Gastroesophageal sphincter (tissue), 4 donors: Measurements from ENCODE around the gene ABLIM2. TPM values are rescaled to one million over a fixed set of nuclear protein-coding genes. Genes with fewer than 3 reads are reported as not detected.
A peak's percentile ranks its signal among the peaks of the same experiment; 100 is the strongest.

ENCODE experiments used
- ATAC-seq: fragments of 150-250 bp; one replicate; pipeline ENCODE4 v1.9.1; 2016; ENCODE audit warnings: mild to moderate bottlenecking, moderate library complexity
- H3K27ac ChIP-seq, 4 donors: fragments of 200-600 bp; sonication (generic) in 3 of 4; 1 replicate in 3 of 4; 2 replicates in 1 of 4; pipeline ENCODE4 v1.5.1; 2016 to 2019
- H3K27me3 ChIP-seq: fragments of 200-600 bp; sonication (generic); one replicate; pipeline ENCODE4 v1.5.1; 2019
- H3K36me3 ChIP-seq, 2 donors: fragments of 200-600 bp; sonication (generic); one replicate each; pipeline ENCODE4 v1.5.1; 2019; ENCODE audit warnings: control low read depth in 1 of 2
- H3K4me1 ChIP-seq, 3 donors: fragments of 200-600 bp; sonication (generic); 1 replicate in 2 of 3; 2 replicates in 1 of 3; pipeline ENCODE4 v1.5.1; 2016 to 2019; ENCODE audit warnings: control low read depth in 2 of 3
- H3K4me3 ChIP-seq, 2 donors: fragments of 200-600 bp; sonication (generic); one replicate each; pipeline ENCODE4 v1.5.1; 2019; ENCODE audit warnings: mild to moderate bottlenecking in 1 of 2, moderate library complexity in 1 of 2
- H3K9me3 ChIP-seq, 3 donors: fragments of 200-600 bp; sonication (generic); one replicate each; pipeline ENCODE4 v1.5.1; 2017 to 2019; ENCODE audit warnings: control low read depth in 2 of 3
- EP300 ChIP-seq: sonication (generic); formaldehyde crosslinking; IDR thresholded peaks from one replicate; pipeline ENCODE4 v1.6.1; 2017; ENCODE audit warnings: antibody characterized with exemption, mild to moderate bottlenecking
- POLR2A ChIP-seq, 2 donors: fragments of 450-650 bp; IDR thresholded peaks; one replicate each; pipeline ENCODE4 v1.6.1; 2017; ENCODE audit warnings: antibody characterized with exemption in 2 of 2, mild to moderate bottlenecking in 2 of 2, moderate library complexity in 1 of 2
- POLR2AphosphoS5 ChIP-seq: sonication (generic); formaldehyde crosslinking; IDR thresholded peaks from one replicate; pipeline ENCODE4 v1.6.1; 2017; ENCODE audit warnings: antibody characterized with exemption
- WGBS, 2 donors: methylation state at CpG; one replicate each; pipeline ENCODE4 v1.1.5; 2018; ENCODE audit warnings: low coverage in 1 of 2; 5-methylcytosine and 5-hydroxymethylcytosine counted together
- total RNA-seq, 4 donors: library from RNA; depleted of rRNA; stranded (reverse); fragments of >200 nt; gene quantifications; one replicate each; pipeline ENCODE4 v1.1.0, GENCODE V29; 2016
- TF ChIP-seq, protein P1 (sequence below), 4 experiments: fragments of 200-600 bp in 2 of 4; fragments of 450-650 bp in 2 of 4; sonication (generic) in 1 of 4; IDR thresholded peaks; one replicate each; pipeline ENCODE4 v1.5.1; 2017 to 2019; ENCODE audit warnings: antibody characterized with exemption in 4 of 4, mild to moderate bottlenecking in 2 of 4, moderate library complexity in 2 of 4

Gene ABLIM2
- total RNA-seq, 4 donors from 2014 or later: 5.0 to 13.5 (median 8.0) TPM

DNA sequence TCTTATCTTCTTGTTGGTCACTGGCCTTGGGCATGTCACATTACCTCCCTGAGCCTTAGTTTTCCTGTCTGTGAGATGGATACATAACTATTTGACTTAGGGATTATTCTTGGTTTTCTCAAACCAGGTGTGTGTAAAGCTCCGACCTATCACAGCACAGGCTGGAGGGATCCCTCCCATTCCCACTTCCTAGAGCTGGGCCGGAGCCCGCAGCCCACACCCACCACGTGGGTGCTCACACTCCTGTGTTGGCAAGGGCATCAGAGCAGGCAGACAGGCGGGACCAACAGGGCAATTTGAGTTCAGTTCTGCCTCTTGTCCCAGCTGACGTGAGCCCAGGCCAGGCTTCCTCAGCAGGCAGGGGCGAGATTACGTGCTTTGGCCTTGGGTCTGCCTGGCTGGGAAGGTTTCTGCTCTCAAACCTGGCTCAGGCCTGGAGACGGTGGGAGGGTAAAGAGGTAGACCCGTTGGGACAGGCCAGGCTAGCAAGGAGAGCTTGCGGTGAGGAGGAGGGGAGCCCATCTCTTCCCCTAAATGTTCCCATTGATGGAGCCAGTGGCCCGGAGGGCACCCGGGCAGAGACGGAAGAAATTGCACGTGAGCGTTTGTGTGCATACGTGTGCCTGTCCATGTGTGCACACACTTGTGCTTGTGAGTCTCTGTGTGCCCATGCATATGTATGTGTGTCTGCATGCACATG, 39.7 kb upstream of the ABLIM2 start:
- H3K9me3 ChIP-seq: no peaks in the 10 kb centered on the region
- WGBS, 2 donors: 61 to 72% methylated on average over 4 to 6 of the region's 17 CpGs

DNA sequence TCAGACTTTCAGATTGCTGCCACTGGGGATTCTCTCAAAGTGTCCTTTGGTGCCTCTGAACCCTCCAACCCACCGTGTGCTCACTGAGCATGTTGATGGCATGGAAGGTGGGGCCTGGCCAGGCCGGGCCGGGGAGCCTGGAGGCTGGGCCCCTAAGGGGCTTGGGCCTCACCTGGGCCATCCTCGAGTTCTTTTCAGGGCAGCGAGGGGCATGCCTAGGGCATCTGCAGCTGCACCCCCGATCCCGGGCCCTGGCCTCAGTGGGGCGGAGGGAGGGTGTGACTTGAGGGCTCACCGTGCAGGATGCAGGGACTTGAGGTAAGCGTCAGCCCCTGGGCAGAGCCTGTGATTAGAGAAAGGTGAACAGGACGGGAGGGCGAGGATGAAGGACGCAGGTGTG, 38.9 kb upstream of the ABLIM2 start:
- Histone ChIP-seq H3K27me3 (no peaks in the 10 kb centered on the region), H3K9me3 (no peaks in the 10 kb centered on the region), H3K4me3 (no peak overlapping the region), H3K36me3 (no peaks in the 10 kb centered on the region), H3K27ac (no peak overlapping the region), H3K4me1 (peaks cover 0 to 60% (median 16%) of the 10 kb centered on the region in 3 donors)
- 92 to 100% methylated on average over 2 to 5 of the region's 13 CpGs for WGBS, 2 donors
- ATAC-seq: no peak
- no peak for TF ChIP-seq EP300
- no peak for TF ChIP-seq POLR2AphosphoS5
- TF ChIP-seq, protein P1, sequence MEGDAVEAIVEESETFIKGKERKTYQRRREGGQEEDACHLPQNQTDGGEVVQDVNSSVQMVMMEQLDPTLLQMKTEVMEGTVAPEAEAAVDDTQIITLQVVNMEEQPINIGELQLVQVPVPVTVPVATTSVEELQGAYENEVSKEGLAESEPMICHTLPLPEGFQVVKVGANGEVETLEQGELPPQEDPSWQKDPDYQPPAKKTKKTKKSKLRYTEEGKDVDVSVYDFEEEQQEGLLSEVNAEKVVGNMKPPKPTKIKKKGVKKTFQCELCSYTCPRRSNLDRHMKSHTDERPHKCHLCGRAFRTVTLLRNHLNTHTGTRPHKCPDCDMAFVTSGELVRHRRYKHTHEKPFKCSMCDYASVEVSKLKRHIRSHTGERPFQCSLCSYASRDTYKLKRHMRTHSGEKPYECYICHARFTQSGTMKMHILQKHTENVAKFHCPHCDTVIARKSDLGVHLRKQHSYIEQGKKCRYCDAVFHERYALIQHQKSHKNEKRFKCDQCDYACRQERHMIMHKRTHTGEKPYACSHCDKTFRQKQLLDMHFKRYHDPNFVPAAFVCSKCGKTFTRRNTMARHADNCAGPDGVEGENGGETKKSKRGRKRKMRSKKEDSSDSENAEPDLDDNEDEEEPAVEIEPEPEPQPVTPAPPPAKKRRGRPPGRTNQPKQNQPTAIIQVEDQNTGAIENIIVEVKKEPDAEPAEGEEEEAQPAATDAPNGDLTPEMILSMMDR (IDR thresholded peaks at IDR 0.05): no peak
- no peak for TF ChIP-seq POLR2A (IDR thresholded peaks at IDR 0.05)

More for the DNA sequence above, 39.7 kb upstream of the ABLIM2 start:
- ATAC-seq: no peak
- Histone ChIP-seq H3K4me3 (peak overlapping the region in 1 of 2 donors; percentile 50), H3K27ac (peak overlapping the region in 3 of 4 donors; percentile 76 to 80 (median 77)), H3K4me1 (peaks cover 0 to 54% (median 16%) of the 10 kb centered on the region in 3 donors), H3K27me3 (no peaks in the 10 kb centered on the region), H3K36me3 (no peaks in the 10 kb centered on the region)
- no peak for TF ChIP-seq POLR2A (IDR thresholded peaks at IDR 0.05)
- TF ChIP-seq, protein P1 (IDR thresholded peaks at IDR 0.05): no peak
- no peak for TF ChIP-seq EP300
- no peak for TF ChIP-seq POLR2AphosphoS5

DNA sequence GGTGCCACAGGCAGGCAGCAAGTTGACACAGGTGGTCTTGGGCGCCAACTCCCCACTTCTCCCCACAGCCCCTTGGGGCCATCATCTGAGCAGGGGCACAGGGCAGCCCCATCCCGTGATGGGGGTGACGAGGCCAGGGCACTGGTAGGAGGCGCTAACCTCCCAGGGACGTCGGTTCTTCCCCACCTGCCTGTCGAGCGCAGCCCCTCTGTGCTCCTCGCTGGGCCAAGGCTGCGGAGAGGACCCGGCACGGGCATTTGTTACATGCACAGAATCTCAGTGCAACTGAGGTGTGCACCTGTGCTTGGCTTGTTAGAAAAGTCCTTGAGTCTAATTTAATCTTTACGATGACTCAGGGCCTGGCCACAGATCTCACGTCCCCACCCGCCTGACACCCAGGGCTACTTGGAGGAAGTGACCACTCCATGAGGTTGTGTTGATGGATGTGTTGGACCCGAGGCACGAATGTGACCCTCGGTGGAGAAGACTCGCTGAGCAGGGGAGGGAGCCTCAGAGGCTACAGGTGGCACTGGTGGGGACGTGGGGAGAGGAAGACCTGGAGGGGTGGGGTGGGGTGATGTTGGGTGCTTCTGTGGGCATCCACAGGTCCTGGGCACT, 37.3 kb upstream of the ABLIM2 start:
- Histone ChIP-seq H3K4me3 (no peak overlapping the region), H3K27me3 (no peaks in the 10 kb centered on the region), H3K4me1 (peaks cover 0 to 51% (median 11%) of the 10 kb centered on the region in 3 donors), H3K36me3 (no peaks in the 10 kb centered on the region), H3K9me3 (no peaks in the 10 kb centered on the region), H3K27ac (no peak overlapping the region)
- no peak for ATAC-seq
- no peak for TF ChIP-seq EP300
- no peak for TF ChIP-seq POLR2AphosphoS5
- TF ChIP-seq, protein P1 (IDR thresholded peaks at IDR 0.05): no peak
- no peak for TF ChIP-seq POLR2A (IDR thresholded peaks at IDR 0.05)
- WGBS, 2 donors: 92% methylated on average over 2 of the region's 20 CpGs; no CpG with 5 or more reads in 1 of the 2 donors

DNA sequence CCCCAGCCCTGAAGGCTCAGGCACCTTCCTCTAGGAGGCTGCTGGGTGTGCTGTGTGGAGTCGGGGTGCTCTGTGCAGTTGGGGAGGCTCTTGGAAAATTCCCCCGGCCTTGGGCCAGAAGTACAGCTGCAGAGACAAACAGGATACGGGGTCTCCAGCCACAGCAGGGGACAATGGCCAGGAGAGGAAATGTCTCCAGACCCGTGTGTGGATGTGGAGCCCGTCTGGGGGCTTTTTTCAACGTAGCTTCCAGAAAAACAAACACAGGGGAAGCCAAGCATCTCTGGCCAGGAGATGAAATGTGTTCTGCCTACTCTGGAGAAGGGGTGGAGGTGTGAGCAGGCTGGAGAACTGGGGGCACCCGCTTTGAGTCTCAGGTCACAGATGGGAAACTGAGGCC, 36.8 kb upstream of the ABLIM2 start:
- Histone ChIP-seq H3K9me3 (no peaks in the 10 kb centered on the region), H3K27me3 (no peaks in the 10 kb centered on the region), H3K4me3 (no peak overlapping the region), H3K4me1 (peaks cover 0 to 50% (median 16%) of the 10 kb centered on the region in 3 donors), H3K36me3 (no peaks in the 10 kb centered on the region), H3K27ac (no peak overlapping the region)
- TF ChIP-seq, protein P1 (IDR thresholded peaks at IDR 0.05): no peak
- TF ChIP-seq POLR2A (IDR thresholded peaks at IDR 0.05) (no peak), EP300 (no peak), POLR2AphosphoS5 (no peak)
- 33 to 40% methylated on average over 1 to 3 of the region's 7 CpGs for WGBS, 2 donors
- ATAC-seq: no peak
